HepG2 (cell line): ENCODE data around the gene TTBK2.

Experiments used
- ELF1 ChIP-seq: sonication (generic); formaldehyde crosslinking; IDR thresholded peaks from 2 replicates; pipeline ENCODE4 v1.4.0; 2020; ENCODE audit warnings: missing genetic modification reagents
- FOXJ3 ChIP-seq: sonication (generic); formaldehyde crosslinking; IDR thresholded peaks from 2 replicates; pipeline ENCODE4 v1.4.0; 2020; ENCODE audit warnings: missing genetic modification reagents, mild to moderate bottlenecking, borderline replicate concordance
- GABPA ChIP-seq, 2 experiments: IDR thresholded peaks; 2 replicates each; pipeline ENCODE4 v1.6.1; 2011 to 2016; ENCODE audit warnings: low read depth in 2 of 2, low read length in 1 of 2, missing biosample characterization in 1 of 2, missing genetic modification characterization in 1 of 2
- GATAD2A ChIP-seq: IDR thresholded peaks from 2 replicates; pipeline ENCODE4 v1.6.1; 2016
- JUNB ChIP-seq: sonication (generic); formaldehyde crosslinking; IDR thresholded peaks from 2 replicates; pipeline ENCODE4 v1.8.0; 2022; ENCODE audit warnings: missing genetic modification reagents, mild to moderate bottlenecking, borderline replicate concordance
- JUND ChIP-seq: sonication (generic); formaldehyde crosslinking; IDR thresholded peaks from 2 replicates; pipeline ENCODE4 v1.8.0; 2022; ENCODE audit warnings: mild to moderate bottlenecking, missing genetic modification reagents
- POLR2A ChIP-seq, 2 experiments: IDR thresholded peaks; 2 replicates each; pipeline ENCODE4 v1.6.1; 2011; ENCODE audit warnings: low read depth in 2 of 2, low read length in 2 of 2, mild to moderate bottlenecking in 1 of 2, moderate library complexity in 1 of 2; ENCODE audit not compliant: insufficient read depth in 1 of 2
- ZNF329 ChIP-seq: sonication (generic); formaldehyde crosslinking; IDR thresholded peaks from 2 replicates; pipeline ENCODE4 v1.9.0; 2021; ENCODE audit warnings: low read depth, mild to moderate bottlenecking, missing genetic modification reagents
- ZNF331 ChIP-seq: sonication (generic); formaldehyde crosslinking; IDR thresholded peaks from 2 replicates; pipeline ENCODE4 v1.4.0; 2020; ENCODE audit warnings: missing genetic modification reagents
- TF ChIP-seq, protein P1 (sequence below): IDR thresholded peaks from 2 replicates; pipeline ENCODE4 v1.6.1; 2012; ENCODE audit warnings: inconsistent platforms
- TF ChIP-seq, protein P2 (sequence below): sonication (generic); formaldehyde crosslinking; IDR thresholded peaks from 2 replicates; pipeline ENCODE4 v1.5.0; 2020; ENCODE audit warnings: mild to moderate bottlenecking, missing genetic modification reagents, moderate library complexity

DNA sequence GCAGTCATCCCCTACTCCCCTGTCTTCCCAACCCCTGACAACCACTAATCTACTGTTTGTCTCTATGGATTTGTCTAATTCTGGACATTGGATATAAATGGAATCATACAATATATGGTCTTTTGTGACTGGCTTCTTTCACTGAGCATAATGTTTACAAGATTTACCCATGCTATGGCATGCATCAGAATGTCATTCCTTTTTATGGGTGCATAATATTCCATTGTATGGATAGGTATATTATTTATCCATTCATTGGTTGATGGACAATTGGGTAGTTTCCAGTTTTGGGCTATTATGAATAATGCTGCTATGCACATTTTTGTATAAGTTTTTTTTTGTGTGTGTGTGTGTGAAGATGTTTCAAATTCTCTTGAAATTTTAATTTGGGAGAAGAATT lies 16.6 kb upstream of the TTBK2 start:
- TF ChIP-seq, protein P1, sequence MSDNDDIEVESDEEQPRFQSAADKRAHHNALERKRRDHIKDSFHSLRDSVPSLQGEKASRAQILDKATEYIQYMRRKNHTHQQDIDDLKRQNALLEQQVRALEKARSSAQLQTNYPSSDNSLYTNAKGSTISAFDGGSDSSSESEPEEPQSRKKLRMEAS, result no peak
- no peak for TF ChIP-seq JUND
- TF ChIP-seq ZNF329, result no peak
- TF ChIP-seq, protein P2, sequence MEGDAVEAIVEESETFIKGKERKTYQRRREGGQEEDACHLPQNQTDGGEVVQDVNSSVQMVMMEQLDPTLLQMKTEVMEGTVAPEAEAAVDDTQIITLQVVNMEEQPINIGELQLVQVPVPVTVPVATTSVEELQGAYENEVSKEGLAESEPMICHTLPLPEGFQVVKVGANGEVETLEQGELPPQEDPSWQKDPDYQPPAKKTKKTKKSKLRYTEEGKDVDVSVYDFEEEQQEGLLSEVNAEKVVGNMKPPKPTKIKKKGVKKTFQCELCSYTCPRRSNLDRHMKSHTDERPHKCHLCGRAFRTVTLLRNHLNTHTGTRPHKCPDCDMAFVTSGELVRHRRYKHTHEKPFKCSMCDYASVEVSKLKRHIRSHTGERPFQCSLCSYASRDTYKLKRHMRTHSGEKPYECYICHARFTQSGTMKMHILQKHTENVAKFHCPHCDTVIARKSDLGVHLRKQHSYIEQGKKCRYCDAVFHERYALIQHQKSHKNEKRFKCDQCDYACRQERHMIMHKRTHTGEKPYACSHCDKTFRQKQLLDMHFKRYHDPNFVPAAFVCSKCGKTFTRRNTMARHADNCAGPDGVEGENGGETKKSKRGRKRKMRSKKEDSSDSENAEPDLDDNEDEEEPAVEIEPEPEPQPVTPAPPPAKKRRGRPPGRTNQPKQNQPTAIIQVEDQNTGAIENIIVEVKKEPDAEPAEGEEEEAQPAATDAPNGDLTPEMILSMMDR (CRISPR knock-in tag), result no peak
- TF ChIP-seq ELF1 (CRISPR knock-in tag), result no peak
- TF ChIP-seq GATAD2A, result no peak
- TF ChIP-seq FOXJ3 (CRISPR knock-in tag), result no peak
- no peak for TF ChIP-seq ZNF331
- TF ChIP-seq GABPA (IDR thresholded peaks at IDR 0.05; ENCODE audit: low read depth, low read length), result no peak
- no peak for TF ChIP-seq GABPA (CRISPR knock-in tag; IDR thresholded peaks at IDR 0.05; ENCODE audit: low read depth)
- no peak for TF ChIP-seq JUNB (CRISPR knock-in tag)
- no peak for TF ChIP-seq POLR2A (IDR thresholded peaks at IDR 0.05; ENCODE audit: insufficient read depth in 1 of 2, low read depth in 2 of 2, low read length in 2 of 2)
